K562 (cell line): Measurements from ENCODE around the gene FMNL3. TPM values are rescaled to one million over a fixed set of nuclear protein-coding genes. Genes with fewer than 3 reads are reported as not detected.

Experiments
- ATAC-seq: fragments of 200-7000 bp; cut with Tn5 transposase; 3 replicates; pipeline ENCODE4 v1.9.1; 2020; ENCODE audit warnings: moderate library complexity
- BruUV-seq: library from RNA; stranded (reverse); fragments of 400-500 nt; replicated peaks from 2 replicates; lab custom pipeline; 2021; lab: Mats Ljungman, UMichigan
- CTCF ChIA-PET: fragments of 300-600 bp; formaldehyde crosslinking; extraction: SDS; loops from one replicate; lab custom pipeline; 2021; ENCODE audit warnings: low intra/inter-chr PET ratio; lab: Yijun Ruan, JAX
- POLR2A ChIA-PET: fragments of 300-600, 350-650 bp; sonication (Branson Sonifier 250); formaldehyde crosslinking; extraction: SDS; loops from one replicate; lab custom pipeline; 2021; ENCODE audit warnings: antibody characterized with exemption, inconsistent platforms; lab: Yijun Ruan, JAX
- DNase-seq, 4 experiments: peaks; one replicate each; pipeline versions ENCODE4 v3.0.0 to v3.0.0-alpha.2; 2011 to 2018; ENCODE audit warnings: low spot score in 3 of 4, mixed read lengths in 3 of 4; ENCODE audit errors: extremely low read depth in 1 of 4
- FAIRE-seq: peaks from 2 replicates; lab custom pipeline; 2011; peaks lifted over from hg19 to GRCh38; lab: Jason Lieb, UNC
- H2AFZ ChIP-seq: 2 replicates; pipeline ENCODE4 v1.6.0; 2011; ENCODE audit warnings: low read depth, low read length, control low read depth, inconsistent platforms
- H3K27ac ChIP-seq: fragments of 200-600 bp; 3 replicates; pipeline ENCODE4 v1.8.0; 2011; ENCODE audit warnings: low read depth, mild to moderate bottlenecking, control low read depth, inconsistent platforms, low read length, moderate library complexity, mixed read lengths; ENCODE audit errors: extremely low read depth
- H3K27me3 ChIP-seq, 2 experiments: fragments of 300-600 bp in 1 of 2; 2 replicates in 1 of 2; 3 replicates in 1 of 2; pipeline versions ENCODE4 v1.6.0 to v1.8.0; 2011; ENCODE audit warnings: inconsistent platforms in 2 of 2, low read length in 2 of 2, mild to moderate bottlenecking in 1 of 2, mixed read lengths in 1 of 2, moderate library complexity in 1 of 2; ENCODE audit not compliant: control insufficient read depth in 2 of 2, insufficient read depth in 2 of 2
- H3K36me3 ChIP-seq: fragments of 300-600 bp; 3 replicates; pipeline ENCODE4 v1.8.0; 2011; ENCODE audit warnings: mild to moderate bottlenecking, low read length, inconsistent platforms; ENCODE audit not compliant: control insufficient read depth, insufficient read depth
- H3K4me1 ChIP-seq, 2 experiments: fragments of 200-600 bp in 1 of 2; replicated peaks in 1 of 2; 2 replicates in 1 of 2; 3 replicates in 1 of 2; pipeline versions ENCODE4 v1.5.1 to v1.8.0; 2011; ENCODE audit warnings: inconsistent platforms in 2 of 2, low read length in 2 of 2, mild to moderate bottlenecking in 1 of 2, mixed read lengths in 1 of 2, moderate library complexity in 1 of 2; ENCODE audit not compliant: control insufficient read depth in 2 of 2, insufficient read depth in 2 of 2
- H3K4me2 ChIP-seq: 2 replicates; pipeline ENCODE4 v1.6.1; 2011; ENCODE audit warnings: low read length, control low read depth, inconsistent platforms, mixed read lengths; ENCODE audit not compliant: insufficient read depth
- H3K4me3 ChIP-seq: fragments of 200-600 bp; sonication (generic), shearing (Covaris generic); 2 replicates; pipeline ENCODE4 v1.5.1; 2016; ENCODE audit warnings: control low read depth, inconsistent platforms
- H3K79me2 ChIP-seq: fragments of 200-600 bp; 3 replicates; pipeline ENCODE4 v1.8.0; 2011; ENCODE audit warnings: low read length, inconsistent platforms; ENCODE audit not compliant: control insufficient read depth, insufficient read depth
- H3K9ac ChIP-seq, 2 experiments: 2 replicates each; pipeline versions ENCODE4 v1.6.0 to v1.6.1; 2011; ENCODE audit warnings: low read depth in 2 of 2, low read length in 2 of 2, control low read depth in 1 of 2, inconsistent platforms in 1 of 2, mild to moderate bottlenecking in 1 of 2, mixed read lengths in 1 of 2; ENCODE audit not compliant: insufficient read depth in 1 of 2
- H3K9me1 ChIP-seq: one replicate; pipeline ENCODE4 v1.6.0; 2011; ENCODE audit warnings: inconsistent platforms, mild to moderate bottlenecking, low read length, moderate library complexity; ENCODE audit not compliant: control insufficient read depth, insufficient read depth
- H3K9me3 ChIP-seq: replicated peaks from 2 replicates; pipeline ENCODE4 v1.5.1; 2011; ENCODE audit warnings: low read depth, low read length, inconsistent platforms; ENCODE audit not compliant: control insufficient read depth, insufficient read depth
- H4K20me1 ChIP-seq: replicated peaks from 2 replicates; pipeline ENCODE4 v1.6.1; 2011; ENCODE audit warnings: low read length, inconsistent platforms, mixed read lengths; ENCODE audit not compliant: control insufficient read depth, insufficient read depth
- CEBPB ChIP-seq: fragments of 450-650 bp; IDR thresholded peaks from 2 replicates; pipeline ENCODE4 v1.6.1; 2016; ENCODE audit warnings: missing genetic modification characterization, missing compliant biosample characterization
- CTCF ChIP-seq, 3 experiments: IDR thresholded peaks in 2 of 3; conservative IDR thresholded peaks in 1 of 3; 2 replicates each; pipeline ENCODE4 v1.5.1; 2011 to 2012; ENCODE audit warnings: low read length in 3 of 3, mild to moderate bottlenecking in 3 of 3, control low read depth in 2 of 3, improper control_type of control experiment in 1 of 3, inconsistent platforms in 1 of 3, low read depth in 1 of 3, mixed read lengths in 1 of 3, moderate library complexity in 1 of 3; ENCODE audit not compliant: insufficient read depth in 2 of 3
- GATA2 ChIP-seq: sonication (generic); formaldehyde crosslinking; IDR thresholded peaks from 2 replicates; pipeline ENCODE4 v1.4.0; 2020; ENCODE audit warnings: mild to moderate bottlenecking, missing genetic modification reagents
- SNIP1 ChIP-seq: fragments of 450-650 bp; IDR thresholded peaks from 2 replicates; pipeline ENCODE4 v1.7.1; 2017; ENCODE audit warnings: low read depth, mild to moderate bottlenecking
- TCFL5 ChIP-seq: fragments of 250-450 bp; sonication (Bioruptor Pico); conservative IDR thresholded peaks from 2 replicates; pipeline ENCODE4 v1.6.1; 2021; ENCODE audit warnings: mild to moderate bottlenecking, moderate library complexity, matching md5 sums
- ZFP1 ChIP-seq: fragments of 450-650 bp; formaldehyde crosslinking; IDR thresholded peaks from 2 replicates; pipeline ENCODE4 v1.4.0; 2020; ENCODE audit warnings: mild to moderate bottlenecking, mixed read lengths
- ZNF274 ChIP-seq: IDR thresholded peaks from 2 replicates; pipeline ENCODE4 v1.6.1; 2011; ENCODE audit warnings: low read depth, mild to moderate bottlenecking, low read length, moderate library complexity, borderline replicate concordance
- WGBS: fragments of 100-300 bp; shearing (Covaris generic); methylation state at CpG from one replicate; pipeline ENCODE4 v1.1.6; 2016; ENCODE audit warnings: low coverage, mixed read lengths; ENCODE audit not compliant: insufficient coverage; ENCODE audit errors: missing lambda C conversion rate; 5-methylcytosine and 5-hydroxymethylcytosine counted together
- in situ Hi-C: fragments of 300-500 bp; cut with MboI; formaldehyde crosslinking; loops from 4 replicates; pipeline ENCODE4 v1.15.0; 2018; ENCODE audit warnings: inconsistent platforms, mixed read lengths
- intact Hi-C: fragments of 100-400 bp; cut with micrococcal nuclease; formaldehyde crosslinking; loops from 2 replicates; pipeline ENCODE4 v1.14.2; 2022
- polyA plus RNA-seq, 8 experiments: library from polyadenylated mRNA; depleted of rRNA in 4 of 8; stranded (reverse) in 5 of 8; unstranded in 3 of 8; fragments of >200 nt; fragmentation: Nextera tagmentation in 2 of 8; fragmentation: Illumina TruSeq in 1 of 8; extraction: Ambion mirVana in 2 of 8; extraction: Trizol in 1 of 8; gene quantifications; 2 replicates each; pipeline versions ENCODE4 v1.2.1 to v1.2.3, GENCODE V29; 2011 to 2014; ENCODE audit warnings: inconsistent platforms in 1 of 8, missing spikeins in 1 of 8
- total RNA-seq, 7 experiments: library from RNA; depleted of rRNA in 6 of 7; stranded (reverse); fragments of >200 nt in 6 of 7; fragmentation: Illumina TruSeq in 2 of 7; extraction: Trizol in 2 of 7; gene quantifications; 2 replicates each; pipeline versions ENCODE4 v1.2.1 to v1.2.3, GENCODE V29; 2011 to 2021; ENCODE audit warnings: low replicate concordance in 1 of 7

FMNL3 gene
- total and polyA plus RNA-seq, 9 of the 15 experiments (the other 6 are each of a cell fraction or from before 2014, with no cell fraction given): 0.49 to 14.4 (median 6.8) TPM

- BruUV-seq: no TSS peak
- no peak overlapping the region for H3K9ac ChIP-seq
- no peak for DNase-seq
- no peak overlapping the region for H3K4me2 ChIP-seq
- FAIRE-seq: no peak
- ChIA-PET CTCF (no interaction called here), POLR2A (no interaction called here)
- no peaks in the 10 kb centered on the region for H3K36me3 ChIP-seq
- no peak for ATAC-seq
- no peaks in the 10 kb centered on the region for H3K27me3 ChIP-seq
- TF ChIP-seq CEBPB (no peak), SNIP1 (no peak), ZNF274 (no peak), CTCF (IDR thresholded peaks at IDR 0.05 in 2 of 3, conservative IDR thresholded peaks at IDR 0.05 in 1 of 3; ENCODE audit: insufficient read depth in 2 of 3, low read depth in 1 of 3, low read length in 3 of 3) (0 out of 6 replicates have a peak, but pooled peaks of 1 of the 3 experiments have one; percentile 8), GATA2 (CRISPR knock-in tag) (no peak), TCFL5 (CRISPR knock-in tag) (no peak), ZFP1 (CRISPR knock-in tag) (no peak)
- no peaks in the 10 kb centered on the region for H4K20me1 ChIP-seq
- no peak overlapping the region for H3K4me3 ChIP-seq
- H3K9me1 ChIP-seq: no peaks in the 10 kb centered on the region
- no peaks in the 10 kb centered on the region for H3K9me3 ChIP-seq
- in situ Hi-C loops (no loop called here), intact Hi-C loops (no loop called here)
- no peaks in the 10 kb centered on the region for H3K79me2 ChIP-seq
- WGBS: 34% methylated on average over 10 of the region's 10 CpGs
- H2AFZ ChIP-seq: no peak overlapping the region
- peaks cover 0 to 20% of the 10 kb centered on the region in 2 experiments; a peak in 3 of 5 replicates for H3K4me1 ChIP-seq
- no peak overlapping the region for H3K27ac ChIP-seq
Observed at GRCh38 chr12:49733219-49734017, 26.2 kb upstream of the FMNL3 start.
